GM18502 (cell line): Measurements from ENCODE around the gene ACBD5.

Experiments
- ATAC-seq: cut with Tn5 transposase; IDR thresholded peaks from one replicate; pipeline ENCODE4 v1.9.1; 2021; ENCODE audit warnings: mild to moderate bottlenecking; ENCODE audit not compliant: unreplicated experiment, poor library complexity

Gene ACBD5

GRCh38 chr10:27155066-27155754 is 85.4 kb downstream of the ACBD5 start, which contains the start of gene MASTL:
TSS of gene MASTL (plus strand) at chr10:27155352. CDS start at chr10:27155427, 75 bp downstream.
- peak; percentile 80 for ATAC-seq

DNA sequence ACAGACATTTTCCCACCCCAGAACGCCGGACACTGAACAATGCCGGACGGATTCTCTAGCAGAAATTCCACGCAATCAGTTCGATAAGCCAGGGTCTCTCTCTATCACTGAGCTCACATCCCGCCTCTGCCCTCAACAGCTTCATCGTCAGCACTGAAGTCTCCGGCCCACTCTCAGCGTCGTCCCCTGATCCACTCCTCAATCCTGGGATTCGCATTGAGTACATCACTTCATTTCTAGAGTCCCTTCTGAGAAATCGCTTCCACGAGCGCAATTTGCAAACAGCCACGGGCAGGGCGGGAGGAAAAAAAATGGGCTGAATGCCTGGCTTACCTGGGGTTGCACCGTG is 86.8 kb downstream of the ACBD5 start:
- peak; percentile 12 for ATAC-seq

DNA sequence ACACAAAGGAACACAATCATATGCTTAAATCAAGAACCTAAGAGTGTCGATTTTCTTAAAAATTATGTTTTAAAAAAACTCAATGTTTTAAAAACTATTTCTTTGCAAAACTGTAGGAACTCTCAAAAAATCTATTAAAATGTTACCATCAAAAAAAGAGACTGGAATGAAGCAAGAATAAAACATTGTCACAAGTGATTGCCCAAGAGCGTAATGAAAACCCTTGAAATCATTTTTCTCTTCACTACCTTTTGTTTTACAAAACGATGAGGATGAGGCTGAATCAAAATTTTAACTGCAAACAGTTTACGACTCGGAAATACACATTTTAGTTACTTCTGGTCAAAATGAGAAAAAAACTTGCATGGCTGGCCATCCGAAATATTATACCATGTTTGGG is 87.3 kb downstream of the ACBD5 start:
- ATAC-seq: no peak

DNA sequence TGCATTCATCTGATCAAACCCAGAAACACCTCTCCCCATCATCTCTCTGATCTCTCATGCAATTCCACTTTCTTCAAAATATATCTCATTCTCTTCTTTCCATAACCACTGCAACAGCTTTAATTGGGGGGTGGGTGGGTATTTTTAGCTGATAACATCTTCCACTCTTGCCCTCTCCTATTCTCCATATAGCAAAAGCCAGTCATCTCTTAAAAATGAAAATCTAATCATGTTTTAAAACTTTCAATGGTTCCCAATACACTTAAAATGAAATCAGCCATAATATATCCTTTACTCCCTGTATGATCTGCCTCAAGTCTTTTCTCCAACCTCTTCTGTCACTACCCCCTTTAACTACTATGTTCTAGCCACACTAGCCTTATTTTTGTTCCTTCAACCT is 87.9 kb downstream of the ACBD5 start:
- ATAC-seq: no peak

GRCh38 chr10:27150261-27150660 is 90.3 kb downstream of the ACBD5 start:
- ATAC-seq: no peak

GRCh38 chr10:27147701-27148100 is 92.9 kb downstream of the ACBD5 start:
- no peak for ATAC-seq

DNA sequence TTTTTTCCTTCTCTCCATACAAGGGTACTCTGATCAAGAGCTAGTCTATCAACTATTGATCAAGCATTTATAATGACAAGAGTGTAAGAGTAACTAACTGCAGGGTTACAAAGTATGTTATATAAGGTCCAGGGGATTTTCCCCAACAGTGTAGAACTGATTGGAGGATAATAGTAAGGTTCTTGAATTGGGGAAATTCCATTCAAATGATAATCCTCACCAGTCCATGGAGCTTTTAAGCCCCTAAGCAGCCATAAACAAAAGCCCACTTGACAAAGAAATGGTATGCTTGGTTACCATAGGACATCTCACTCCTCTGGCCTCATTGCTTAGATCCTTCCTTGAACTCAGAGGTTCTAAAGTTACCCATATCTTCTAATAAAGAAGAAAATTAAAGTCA is 94.7 kb downstream of the ACBD5 start:
- ATAC-seq: no peak
